ENCODE measurements around the gene ZDHHC17.

- TF ChIP-seq CTCF (conservative IDR thresholded peaks at IDR 0.05; ENCODE audit: low read length) = no peak
- TF ChIP-seq EZH2phosphoT487 (IDR thresholded peaks at IDR 0.05; ENCODE audit: borderline replicate concordance) = no peak
Measured at GRCh38 chr12:76717314-76717713, 46.6 kb upstream of the ZDHHC17 start.
